Endothelial cell of umbilical vein (primary cell): ENCODE results near the gene UBE3B. TPM values are rescaled to one million over a fixed set of nuclear protein-coding genes. Genes with fewer than 3 reads are reported as not detected.
A peak's percentile ranks its signal among the peaks of the same experiment; 100 is the strongest.

Experiments used
- BruUV-seq: library from RNA; stranded (reverse); fragments of 400-500 nt; replicated peaks from 2 replicates; lab custom pipeline; 2021; lab: Mats Ljungman, UMichigan
- CTCF ChIA-PET: fragments of 300-600, 350-600 bp; sonication (Branson Sonifier 250); formaldehyde crosslinking; loops from one replicate; lab custom pipeline; 2021; ENCODE audit warnings: antibody characterized with exemption, inconsistent platforms; lab: Charles Lee
- POLR2A ChIA-PET: fragments of 300-600, 350-600 bp; sonication (Branson Sonifier 250); formaldehyde crosslinking; loops from one replicate; lab custom pipeline; 2021; ENCODE audit warnings: antibody characterized with exemption, inconsistent platforms; lab: Charles Lee
- DNase-seq: peaks from one replicate; pipeline ENCODE4 v3.0.0-alpha.2; 2011; ENCODE audit warnings: low read depth, low spot score
- FAIRE-seq: peaks from 2 replicates; lab custom pipeline; 2011; peaks lifted over from hg19 to GRCh38; lab: Jason Lieb, UNC
- H2AFZ ChIP-seq: 2 replicates; pipeline ENCODE4 v1.6.0; 2012; ENCODE audit warnings: low read depth, low read length, control low read depth, inconsistent platforms
- H3K27ac ChIP-seq: 2 replicates; pipeline ENCODE4 v1.5.1; 2011; ENCODE audit warnings: low read depth, mild to moderate bottlenecking, control low read depth, low read length, moderate library complexity; ENCODE audit not compliant: insufficient read depth
- H3K27me3 ChIP-seq, 2 experiments: 2 replicates each; pipeline versions ENCODE4 v1.6.0 to v1.6.1; 2011; ENCODE audit warnings: low read length in 2 of 2, mixed read lengths in 1 of 2; ENCODE audit not compliant: control insufficient read depth in 2 of 2, insufficient read depth in 2 of 2
- H3K36me3 ChIP-seq, 2 experiments: 2 replicates in 1 of 2; 3 replicates in 1 of 2; pipeline ENCODE4 v1.5.1; 2011; ENCODE audit warnings: low read length in 2 of 2, mild to moderate bottlenecking in 1 of 2, moderate library complexity in 1 of 2; ENCODE audit not compliant: control insufficient read depth in 2 of 2, insufficient read depth in 2 of 2; ENCODE audit errors: extremely low read depth in 1 of 2
- H3K4me1 ChIP-seq: 3 replicates; pipeline ENCODE4 v1.5.1; 2011; ENCODE audit warnings: mild to moderate bottlenecking, low read length; ENCODE audit not compliant: control insufficient read depth, insufficient read depth; ENCODE audit errors: extremely low read depth
- H3K4me2 ChIP-seq: 2 replicates; pipeline ENCODE4 v1.6.1; 2011; ENCODE audit warnings: low read length, control low read depth, mixed read lengths; ENCODE audit not compliant: insufficient read depth
- H3K4me3 ChIP-seq, 3 experiments: fragments of 200-600 bp in 1 of 3; sonication (generic), shearing (Covaris generic) in 1 of 3; replicated peaks in 1 of 3; 2 replicates each; pipeline ENCODE4 v1.5.1; 2011 to 2016; ENCODE audit warnings: control low read depth in 3 of 3, low read length in 3 of 3, mild to moderate bottlenecking in 2 of 3, inconsistent platforms in 1 of 3, low read depth in 1 of 3, moderate library complexity in 1 of 3; ENCODE audit not compliant: insufficient read depth in 1 of 3
- H3K79me2 ChIP-seq: 2 replicates; pipeline ENCODE4 v1.6.0; 2012; ENCODE audit warnings: low read length, inconsistent platforms; ENCODE audit not compliant: control insufficient read depth, insufficient read depth
- H3K9ac ChIP-seq: replicated peaks from 2 replicates; pipeline ENCODE3; 2011; ENCODE audit warnings: low read length, control low read depth; ENCODE audit not compliant: insufficient read depth; ENCODE audit errors: extremely low read depth
- H3K9me1 ChIP-seq: replicated peaks from 3 replicates; pipeline ENCODE4 v1.6.0; 2011; ENCODE audit warnings: mild to moderate bottlenecking, low read length; ENCODE audit not compliant: control insufficient read depth, insufficient read depth; ENCODE audit errors: extremely low read depth
- H3K9me3 ChIP-seq: replicated peaks from 2 replicates; pipeline ENCODE4 v1.5.1; 2012; ENCODE audit warnings: low read length, inconsistent platforms; ENCODE audit not compliant: control insufficient read depth, insufficient read depth
- H4K20me1 ChIP-seq: replicated peaks from 2 replicates; pipeline ENCODE3; 2011; ENCODE audit warnings: mild to moderate bottlenecking, low read length; ENCODE audit not compliant: control insufficient read depth, insufficient read depth; ENCODE audit errors: extremely low read depth
- CTCF ChIP-seq, 2 donors: IDR thresholded peaks; 1 replicate in 1 of 2; 2 replicates in 1 of 2; pipeline ENCODE4 v1.5.1; 2011; ENCODE audit warnings: low read length in 2 of 2, mild to moderate bottlenecking in 2 of 2, moderate library complexity in 2 of 2, control low read depth in 1 of 2, inconsistent platforms in 1 of 2, low read depth in 1 of 2; ENCODE audit not compliant: insufficient read depth in 1 of 2; ENCODE audit errors: extremely low read depth in 1 of 2
- EZH2 ChIP-seq: IDR thresholded peaks from 2 replicates; pipeline ENCODE4 v1.6.1; 2012; ENCODE audit warnings: borderline replicate concordance, low read depth, mild to moderate bottlenecking, moderate library complexity, low read length, inconsistent platforms; ENCODE audit not compliant: severe bottlenecking
- FOS ChIP-seq: IDR thresholded peaks from 2 replicates; pipeline ENCODE4 v1.6.1; 2011; ENCODE audit warnings: mild to moderate bottlenecking, low read length, moderate library complexity, borderline replicate concordance; ENCODE audit not compliant: insufficient read depth
- dilution Hi-C: fragments of 300-500 bp; cut with MboI; formaldehyde crosslinking; loops from one replicate; pipeline ENCODE4 v1.15.0; 2019; ENCODE audit warnings: low sequenced_read_pairs; ENCODE audit not compliant: extremely low pct_ligation_motif_present
- intact Hi-C: fragments of 100-400 bp; cut with micrococcal nuclease; formaldehyde crosslinking; loops from one replicate; pipeline ENCODE4 v1.10.0; 2022
- polyA plus RNA-seq, 4 experiments: library from polyadenylated mRNA; depleted of rRNA in 3 of 4; stranded (reverse) in 3 of 4; unstranded in 1 of 4; fragments of >200 nt; gene quantifications; 2 replicates each; pipeline versions ENCODE4 v1.2.1 to v1.2.3, GENCODE V29; 2011 to 2012; ENCODE audit warnings: missing spikeins in 1 of 4
- total RNA-seq: library from RNA; stranded (reverse); gene quantifications from 2 replicates; pipeline ENCODE4 v1.2.3, GENCODE V29; 2021

Gene UBE3B
- total and polyA plus RNA-seq, 2 donors (not counting 3 experiments of a cell fraction or from before 2014, with no cell fraction given): 24.9 to 40.8 TPM

GRCh38 chr12:109475121-109475520 lies 2.3 kb upstream of the UBE3B start:
- BruUV-seq: no TSS peak
- Histone ChIP-seq H4K20me1 (peaks cover 3% of the 10 kb centered on the region), H3K9me1 (no peaks in the 10 kb centered on the region), H3K4me2 (peak overlapping the region; percentile 87), H3K79me2 (peaks cover 87% of the 10 kb centered on the region), H3K9ac (no peak overlapping the region), H3K36me3 (peaks cover under 1 to 3% of the 10 kb centered on the region in 2 experiments), H3K9me3 (no peaks in the 10 kb centered on the region), H3K27me3 (no peaks in the 10 kb centered on the region), H3K27ac (no peak overlapping the region), H2AFZ (no peak overlapping the region), H3K4me3 (no peak overlapping the region), H3K4me1 (peaks cover 19% of the 10 kb centered on the region)
- dilution Hi-C loops (no loop called here), intact Hi-C loops (loop anchor here (5.0 kb wide), 1 partner anchor 97 kb away; the partner anchor contains the start of genes MMAB and MVK)
- ChIA-PET CTCF (interaction anchor here (1.0 to 10.1 kb wide), 2 partner anchors 42 to 300 kb away, joined by 3 to 91 read pairs; no protein-coding TSS in a partner anchor), POLR2A (no interaction called here)
- no peak for DNase-seq
- TF ChIP-seq FOS (no peak), CTCF (IDR thresholded peaks at IDR 0.05; ENCODE audit: extremely low read depth in 1 of 2, insufficient read depth in 1 of 2, low read depth in 1 of 2, low read length in 2 of 2) (no peak), EZH2 (no peak)
- FAIRE-seq: no peak
